IMR-90 (cell line): ENCODE data around the gene E2F3. TPM values are rescaled to one million over a fixed set of nuclear protein-coding genes. Genes with fewer than 3 reads are reported as not detected.

ENCODE experiments used
- ATAC-seq: fragments of 200-7000 bp; cut with Tn5 transposase; 2 replicates; pipeline ENCODE4 v1.9.1; 2020; ENCODE audit warnings: low read depth, mild to moderate bottlenecking, moderate library complexity
- BruUV-seq: library from RNA; stranded (reverse); fragments of 400-500 nt; replicated peaks from 2 replicates; lab custom pipeline; 2021; lab: Mats Ljungman, UMichigan
- CTCF ChIA-PET: fragments of 300-600 bp; formaldehyde crosslinking; extraction: SDS; loops from one replicate; lab custom pipeline; 2021; ENCODE audit warnings: antibody characterized with exemption; lab: Yijun Ruan, JAX
- POLR2A ChIA-PET: fragments of 300-600 bp; sonication (Branson Sonifier 250); formaldehyde crosslinking; loops from one replicate; lab custom pipeline; 2022; ENCODE audit warnings: antibody characterized with exemption; ENCODE audit not compliant: unreplicated experiment; lab: Charles Lee
- DNase-seq: peaks from one replicate; pipeline ENCODE4 v3.0.0; 2013
- H2AFZ ChIP-seq: replicated peaks from 2 replicates; pipeline ENCODE3; 2013; ENCODE audit warnings: low read length, mild to moderate bottlenecking; ENCODE audit not compliant: poor library complexity
- H2AK5ac ChIP-seq: 2 replicates; pipeline ENCODE4 v1.6.1; 2013; ENCODE audit warnings: low read depth, low read length, inconsistent platforms
- H2AK9ac ChIP-seq: replicated peaks from 2 replicates; pipeline ENCODE3; 2013; ENCODE audit warnings: mild to moderate bottlenecking, low read depth, low read length, moderate library complexity; ENCODE audit not compliant: poor library complexity
- H2BK120ac ChIP-seq: 2 replicates; pipeline ENCODE4 v1.6.1; 2013; ENCODE audit warnings: low read depth, low read length, inconsistent platforms
- H2BK15ac ChIP-seq: 3 replicates; pipeline ENCODE4 v1.6.1; 2013; ENCODE audit warnings: low read depth, low read length, inconsistent platforms
- H2BK20ac ChIP-seq: 2 replicates; pipeline ENCODE4 v1.6.1; 2013; ENCODE audit warnings: low read depth, mild to moderate bottlenecking, inconsistent platforms, low read length, moderate library complexity
- H2BK5ac ChIP-seq: 2 replicates; pipeline ENCODE4 v1.6.1; 2013; ENCODE audit warnings: mild to moderate bottlenecking, low read depth, low read length, inconsistent platforms; ENCODE audit not compliant: poor library complexity, severe bottlenecking
- H3K14ac ChIP-seq: replicated peaks from 2 replicates; pipeline ENCODE4 v1.6.1; 2013; ENCODE audit warnings: low read depth, low read length, inconsistent platforms
- H3K18ac ChIP-seq: 2 replicates; pipeline ENCODE4 v1.6.1; 2013; ENCODE audit warnings: low read depth, low read length, control low read depth
- H3K23ac ChIP-seq: 2 replicates; pipeline ENCODE4 v1.6.1; 2013; ENCODE audit warnings: low read depth, low read length, inconsistent platforms
- H3K27ac ChIP-seq: 2 replicates; pipeline ENCODE4 v1.5.1; 2013; ENCODE audit warnings: mild to moderate bottlenecking, control low read depth, low read length; ENCODE audit not compliant: insufficient read depth
- H3K27me3 ChIP-seq: 2 replicates; pipeline ENCODE4 v1.6.1; 2013; ENCODE audit warnings: low read length; ENCODE audit not compliant: control insufficient read depth, insufficient read depth
- H3K36me3 ChIP-seq: 2 replicates; pipeline ENCODE4 v1.6.1; 2013; ENCODE audit warnings: low read length, mixed read lengths; ENCODE audit not compliant: control insufficient read depth, insufficient read depth
- H3K4ac ChIP-seq: 2 replicates; pipeline ENCODE4 v1.6.1; 2013; ENCODE audit warnings: low read depth, low read length, inconsistent platforms
- H3K4me1 ChIP-seq: 2 replicates; pipeline ENCODE4 v1.6.1; 2013; ENCODE audit warnings: low read length, mixed read lengths; ENCODE audit not compliant: control insufficient read depth, insufficient read depth
- H3K4me2 ChIP-seq: 2 replicates; pipeline ENCODE4 v1.6.1; 2013; ENCODE audit warnings: low read depth, mild to moderate bottlenecking, control low read depth, low read length, moderate library complexity
- H3K4me3 ChIP-seq: 2 replicates; pipeline ENCODE4 v1.5.1; 2013; ENCODE audit warnings: low read depth, mild to moderate bottlenecking, control low read depth, low read length, moderate library complexity; ENCODE audit not compliant: insufficient read depth
- H3K56ac ChIP-seq: 2 replicates; pipeline ENCODE4 v1.6.1; 2013; ENCODE audit warnings: low read length, inconsistent platforms; ENCODE audit not compliant: insufficient read depth; ENCODE audit errors: extremely low read depth
- H3K79me1 ChIP-seq, 2 experiments: 2 replicates each; pipeline ENCODE4 v1.6.1; 2013; ENCODE audit warnings: low read length in 2 of 2, inconsistent platforms in 1 of 2, low read depth in 1 of 2
- H3K9ac ChIP-seq: 2 replicates; pipeline ENCODE4 v1.6.1; 2013; ENCODE audit warnings: low read depth, low read length, control low read depth
- H3K9me1 ChIP-seq: 2 replicates; pipeline ENCODE4 v1.6.1; 2013; ENCODE audit warnings: low read length, inconsistent platforms; ENCODE audit not compliant: insufficient read depth
- H3K9me3 ChIP-seq: 2 replicates; pipeline ENCODE4 v1.6.1; 2013; ENCODE audit warnings: low read length; ENCODE audit not compliant: control insufficient read depth, insufficient read depth
- H4K20me1 ChIP-seq: 2 replicates; pipeline ENCODE4 v1.6.1; 2013; ENCODE audit warnings: low read length, inconsistent platforms; ENCODE audit not compliant: insufficient read depth
- H4K5ac ChIP-seq: 2 replicates; pipeline ENCODE4 v1.6.1; 2013; ENCODE audit warnings: mild to moderate bottlenecking, low read depth, low read length, control low read depth
- H4K8ac ChIP-seq, 2 experiments: 2 replicates each; pipeline ENCODE4 v1.6.1; 2013; ENCODE audit warnings: low read depth in 2 of 2, low read length in 2 of 2, control low read depth in 1 of 2, inconsistent platforms in 1 of 2
- H4K91ac ChIP-seq: 2 replicates; pipeline ENCODE4 v1.6.1; 2013; ENCODE audit warnings: low read depth, low read length, inconsistent platforms; ENCODE audit not compliant: insufficient read depth
- CEBPB ChIP-seq: IDR thresholded peaks from 2 replicates; pipeline ENCODE4 v1.6.1; 2012; ENCODE audit warnings: low read depth, low read length, improper control_type of control experiment
- CHD1 ChIP-seq: IDR thresholded peaks from 2 replicates; pipeline ENCODE4 v1.6.1; 2012; ENCODE audit warnings: low read depth, low read length, improper control_type of control experiment
- MAFK ChIP-seq: IDR thresholded peaks from 2 replicates; pipeline ENCODE4 v1.6.1; 2012; ENCODE audit warnings: low read depth, low read length, improper control_type of control experiment
- MXI1 ChIP-seq: IDR thresholded peaks from 2 replicates; pipeline ENCODE4 v1.6.1; 2012; ENCODE audit warnings: low read depth, mild to moderate bottlenecking, low read length, moderate library complexity, borderline replicate concordance
- POLR2A ChIP-seq: IDR thresholded peaks from 2 replicates; pipeline ENCODE4 v1.6.1; 2012; ENCODE audit warnings: mild to moderate bottlenecking, low read depth, low read length
- RCOR1 ChIP-seq: IDR thresholded peaks from 2 replicates; pipeline ENCODE4 v1.6.1; 2012; ENCODE audit warnings: mild to moderate bottlenecking, low read length, improper control_type of control experiment; ENCODE audit not compliant: insufficient replicate concordance
- WGBS, 2 experiments: methylation state at CpG; one replicate each; pipeline versions ENCODE4 v1.1.5 to v1.1.7; 2013; ENCODE audit warnings: missing lambda C conversion rate in 2 of 2; ENCODE audit not compliant: insufficient read length in 1 of 2; ENCODE audit errors: extremely low coverage in 2 of 2; 5-methylcytosine and 5-hydroxymethylcytosine counted together
- dilution Hi-C: fragments of 300-500 bp; cut with HindIII; formaldehyde crosslinking; loops from one replicate; pipeline ENCODE4 v1.14.3; 2018; ENCODE audit warnings: low sequenced_read_pairs; ENCODE audit not compliant: unreplicated experiment
- in situ Hi-C: fragments of 300-500 bp; cut with MboI; formaldehyde crosslinking; loops from 3 replicates; pipeline ENCODE4 v1.14.3; 2019; ENCODE audit warnings: low sequenced_read_pairs, inconsistent platforms, mixed read lengths
- intact Hi-C: fragments of 100-400 bp; cut with micrococcal nuclease; formaldehyde crosslinking; loops from 2 replicates; pipeline ENCODE4 v1.10.0; 2022
- polyA plus RNA-seq, 3 experiments: library from polyadenylated mRNA; depleted of rRNA; stranded (reverse); fragments of >200 nt; gene quantifications; 2 replicates each; pipeline ENCODE4 v1.2.3, GENCODE V29; 2012; ENCODE audit warnings: low replicate concordance in 1 of 3
- total RNA-seq: library from RNA; depleted of rRNA; stranded (reverse); fragments of >200 nt; gene quantifications from 2 replicates; pipeline ENCODE4 v1.2.3, GENCODE V29; 2012

Gene E2F3
- total and polyA plus RNA-seq, 2 of the 4 experiments (the other 2 are of a cell fraction): 2.3 to 8.2 TPM

DNA sequence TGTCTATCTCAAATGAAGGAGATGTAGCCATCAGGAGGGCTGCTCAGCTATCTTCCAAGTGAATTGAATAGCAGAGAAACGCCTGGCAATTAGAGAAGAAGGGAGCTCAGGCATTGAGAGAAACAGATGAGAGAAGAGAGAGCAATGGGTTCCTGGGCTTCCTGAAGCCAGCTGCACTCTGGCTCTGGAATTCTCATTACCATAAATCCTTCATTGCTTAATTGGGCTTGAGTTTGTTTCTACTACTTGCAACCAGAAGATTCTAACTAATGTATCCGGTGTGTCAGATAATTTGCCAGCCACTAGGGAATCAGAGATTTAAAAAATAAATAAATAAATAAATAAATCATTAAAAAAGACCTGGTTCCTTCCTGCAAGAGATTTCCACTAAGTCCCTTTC, 107.5 kb downstream of the E2F3 start:
- Histone ChIP-seq H3K27ac (no peak overlapping the region), H3K9me3 (no peaks in the 10 kb centered on the region), H2AK5ac (no peak overlapping the region), H3K4me1 (no peaks in the 10 kb centered on the region), H3K4me2 (no peak overlapping the region), H3K14ac (no peak overlapping the region), H2AFZ (no peak overlapping the region), H3K79me1 (no peaks in the 10 kb centered on the region), H4K20me1 (no peaks in the 10 kb centered on the region), H2BK20ac (no peak overlapping the region), H3K36me3 (no peaks in the 10 kb centered on the region), H3K9ac (no peak overlapping the region), H2BK15ac (no peak overlapping the region), H3K9me1 (no peaks in the 10 kb centered on the region), H3K56ac (no peak overlapping the region), H3K4ac (no peak overlapping the region), H4K8ac (no peak overlapping the region), H3K27me3 (no peaks in the 10 kb centered on the region), H3K23ac (no peak overlapping the region), H4K5ac (no peak overlapping the region), H2AK9ac (no peak overlapping the region), H4K91ac (no peak overlapping the region), H2BK120ac (no peak overlapping the region), H3K18ac (no peak overlapping the region), H3K4me3 (no peak overlapping the region), H2BK5ac (no peak overlapping the region)
- POLR2A ChIA-PET: no interaction called here
- no peak for ATAC-seq
- dilution Hi-C loops: no loop called here
- intact Hi-C loops: no loop called here
- DNase-seq: no peak
- in situ Hi-C loops: no loop called here
- TF ChIP-seq CHD1 (no peak), MAFK (no peak), RCOR1 (no peak), POLR2A (no peak), CEBPB (no peak), MXI1 (no peak)
- WGBS, 2 experiments: no CpG with 5 or more reads among the region's 2 CpGs
- CTCF ChIA-PET: no interaction called here
- no TSS peak for BruUV-seq
